ENCODE measurements around the gene HOXD12.

The HOXD12 gene

GRCh38 chr2:176136374-176137251 lies 37.0 kb downstream of the HOXD12 start:
- H3K4me1 ChIP-seq (ENCODE audit: insufficient read depth, low read length, severe bottlenecking) = peaks cover 5% of the 10 kb centered on the region
- H3K4me3 ChIP-seq (ENCODE audit: low read depth, low read length, poor library complexity, severe bottlenecking) = no peak overlapping the region
- no peak overlapping the region for H2AFZ ChIP-seq (ENCODE audit: low read length)
- no peaks in the 10 kb centered on the region for H3F3A ChIP-seq (ENCODE audit: insufficient read depth, low read length)
- no peaks in the 10 kb centered on the region for H3K9me2 ChIP-seq (ENCODE audit: low read depth, low read length)
- no peaks in the 10 kb centered on the region for H4K20me1 ChIP-seq (ENCODE audit: insufficient read depth, low read length)
- H3K27ac ChIP-seq (ENCODE audit: low read depth, low read length, poor library complexity, severe bottlenecking) = no peak overlapping the region
- no peaks in the 10 kb centered on the region for H3K27me3 ChIP-seq (ENCODE audit: insufficient read depth, low read length)
- TF ChIP-seq CTCF (IDR thresholded peaks at IDR 0.05; ENCODE audit: low read length) (no peak), EZH2 (IDR thresholded peaks at IDR 0.05; ENCODE audit: borderline replicate concordance, low read length) (no peak)
- H3K9me3 ChIP-seq (ENCODE audit: low read length) = no peaks in the 10 kb centered on the region
- H3K9ac ChIP-seq (ENCODE audit: low read length) = no peak overlapping the region
- H3K36me3 ChIP-seq (ENCODE audit: insufficient read depth, low read length) = no peaks in the 10 kb centered on the region
- H3K79me2 ChIP-seq (ENCODE audit: insufficient read depth, low read length) = no peaks in the 10 kb centered on the region
- no peak overlapping the region for H3K4me2 ChIP-seq (ENCODE audit: low read length)

- no peak overlapping the region for H2AFZ ChIP-seq (ENCODE audit: low read length)
- no peak overlapping the region for H3K27ac ChIP-seq (ENCODE audit: low read depth, low read length, poor library complexity, severe bottlenecking)
- H3K4me3 ChIP-seq (ENCODE audit: low read depth, low read length, poor library complexity, severe bottlenecking) = no peak overlapping the region
These were observed 37.6 kb downstream of the HOXD12 start for GRCh38 chr2:176137252-176137580.

GRCh38 chr2:176137906-176138305 lies 38.3 kb downstream of the HOXD12 start:
- H3K9ac ChIP-seq (ENCODE audit: low read length) = no peak overlapping the region
- H3K9me2 ChIP-seq (ENCODE audit: low read depth, low read length) = no peaks in the 10 kb centered on the region
- H2AFZ ChIP-seq (ENCODE audit: low read length) = no peak overlapping the region
- H3K4me1 ChIP-seq (ENCODE audit: insufficient read depth, low read length, severe bottlenecking) = peaks cover 5% of the 10 kb centered on the region
- no peak overlapping the region for H3K27ac ChIP-seq (ENCODE audit: low read depth, low read length, poor library complexity, severe bottlenecking)
- no peaks in the 10 kb centered on the region for H3K36me3 ChIP-seq (ENCODE audit: insufficient read depth, low read length)
- no peaks in the 10 kb centered on the region for H3K27me3 ChIP-seq (ENCODE audit: insufficient read depth, low read length)
- H3K9me3 ChIP-seq (ENCODE audit: low read length) = no peaks in the 10 kb centered on the region
- H3K4me2 ChIP-seq (ENCODE audit: low read length) = no peak overlapping the region
- H3K4me3 ChIP-seq (ENCODE audit: low read depth, low read length, poor library complexity, severe bottlenecking) = no peak overlapping the region
- no peaks in the 10 kb centered on the region for H3F3A ChIP-seq (ENCODE audit: insufficient read depth, low read length)
- no peak for TF ChIP-seq CTCF (IDR thresholded peaks at IDR 0.05; ENCODE audit: low read length)
- no peak for TF ChIP-seq EZH2 (IDR thresholded peaks at IDR 0.05; ENCODE audit: borderline replicate concordance, low read length)
- no peaks in the 10 kb centered on the region for H4K20me1 ChIP-seq (ENCODE audit: insufficient read depth, low read length)
- H3K79me2 ChIP-seq (ENCODE audit: insufficient read depth, low read length) = no peaks in the 10 kb centered on the region

More at GRCh38 chr2:176137252-176137580, 37.6 kb downstream of the HOXD12 start:
- H3K27me3 ChIP-seq (ENCODE audit: insufficient read depth, low read length) = no peaks in the 10 kb centered on the region
- H3K9me3 ChIP-seq (ENCODE audit: low read length) = no peaks in the 10 kb centered on the region
- TF ChIP-seq CTCF (IDR thresholded peaks at IDR 0.05; ENCODE audit: low read length) (no peak), EZH2 (IDR thresholded peaks at IDR 0.05; ENCODE audit: borderline replicate concordance, low read length) (no peak)
- no peaks in the 10 kb centered on the region for H3K9me2 ChIP-seq (ENCODE audit: low read depth, low read length)
- H3K9ac ChIP-seq (ENCODE audit: low read length) = no peak overlapping the region
- H3K36me3 ChIP-seq (ENCODE audit: insufficient read depth, low read length) = no peaks in the 10 kb centered on the region
- H3K4me2 ChIP-seq (ENCODE audit: low read length) = no peak overlapping the region
- H3K4me1 ChIP-seq (ENCODE audit: insufficient read depth, low read length, severe bottlenecking) = peaks cover 5% of the 10 kb centered on the region
- no peaks in the 10 kb centered on the region for H4K20me1 ChIP-seq (ENCODE audit: insufficient read depth, low read length)
- no peaks in the 10 kb centered on the region for H3F3A ChIP-seq (ENCODE audit: insufficient read depth, low read length)
- H3K79me2 ChIP-seq (ENCODE audit: insufficient read depth, low read length) = no peaks in the 10 kb centered on the region
